GM18861 (cell line): Measurements from ENCODE around the gene ZNF358.

Experiments used
- ATAC-seq: cut with Tn5 transposase; IDR thresholded peaks from one replicate; pipeline ENCODE4 v1.9.1; 2021; ENCODE audit not compliant: unreplicated experiment

ZNF358 gene

DNA sequence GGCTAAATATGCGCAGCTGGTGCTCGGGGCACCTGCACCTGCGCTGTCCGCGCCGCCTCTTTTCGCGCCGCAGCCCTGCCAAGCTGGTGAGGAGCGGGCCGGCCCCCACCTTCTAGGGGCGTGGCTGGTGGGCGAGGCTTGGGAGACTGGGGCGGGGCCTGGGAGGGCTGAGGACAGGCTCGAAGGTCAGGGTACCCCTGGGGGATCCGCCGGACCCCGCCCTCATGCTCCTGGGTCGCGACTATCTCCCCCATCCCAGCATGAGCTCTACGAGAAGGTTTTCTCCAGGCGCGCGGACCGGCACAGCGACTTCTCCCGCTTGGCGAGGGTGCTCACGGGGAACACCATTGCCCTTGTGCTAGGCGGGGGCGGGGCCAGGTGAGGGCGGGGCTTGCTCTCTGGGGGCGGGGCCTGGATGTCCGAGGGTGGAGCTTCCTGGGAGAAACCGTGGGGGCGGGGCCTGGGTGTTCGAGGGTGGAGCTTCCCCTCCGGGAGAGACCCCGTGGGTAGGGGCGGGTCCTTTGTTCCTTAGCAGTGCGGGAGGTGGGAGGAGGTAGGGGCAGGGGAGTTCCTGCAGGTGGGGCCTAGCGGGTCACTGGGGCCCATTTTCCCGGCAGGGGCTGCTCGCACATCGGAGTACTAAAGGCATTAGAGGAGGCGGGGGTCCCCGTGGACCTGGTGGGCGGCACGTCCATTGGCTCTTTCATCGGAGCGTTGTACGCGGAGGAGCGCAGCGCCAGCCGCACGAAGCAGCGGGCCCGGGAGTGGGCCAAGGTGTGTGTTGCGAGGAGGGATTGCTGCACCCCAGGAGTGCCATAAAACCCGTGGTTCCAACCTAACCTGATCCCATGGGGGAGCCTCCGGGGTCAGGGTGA lies 39.3 kb downstream of the ZNF358 start:
- ATAC-seq, result no peak

DNA sequence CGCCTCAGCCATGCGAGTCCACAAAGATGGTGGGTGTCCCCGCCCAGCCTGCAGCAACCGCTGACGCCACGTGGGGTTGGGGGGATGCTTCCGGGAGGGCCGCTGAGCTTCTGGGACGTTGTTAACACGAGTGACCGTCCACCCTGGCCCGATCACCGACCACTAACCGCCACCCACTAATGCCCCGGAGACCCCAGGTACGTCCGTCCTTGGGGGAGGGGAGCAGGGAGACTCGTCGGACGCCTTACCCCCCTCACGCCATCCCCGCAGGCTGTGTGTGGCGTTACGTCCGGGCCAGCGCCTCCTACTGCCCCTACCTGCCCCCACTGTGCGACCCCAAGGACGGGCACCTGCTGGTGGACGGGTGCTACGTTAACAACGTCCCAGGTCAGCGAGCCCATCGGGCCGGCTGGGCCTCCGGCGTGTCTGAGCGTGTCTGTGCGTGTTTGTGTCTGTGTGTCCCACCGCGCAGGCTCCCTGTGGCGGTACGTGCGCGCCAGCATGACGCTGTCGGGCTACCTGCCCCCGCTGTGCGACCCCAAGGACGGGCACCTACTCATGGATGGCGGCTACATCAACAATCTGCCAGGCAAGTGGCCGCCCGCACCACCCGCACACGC lies 40.9 kb downstream of the ZNF358 start:
- no peak for ATAC-seq

DNA sequence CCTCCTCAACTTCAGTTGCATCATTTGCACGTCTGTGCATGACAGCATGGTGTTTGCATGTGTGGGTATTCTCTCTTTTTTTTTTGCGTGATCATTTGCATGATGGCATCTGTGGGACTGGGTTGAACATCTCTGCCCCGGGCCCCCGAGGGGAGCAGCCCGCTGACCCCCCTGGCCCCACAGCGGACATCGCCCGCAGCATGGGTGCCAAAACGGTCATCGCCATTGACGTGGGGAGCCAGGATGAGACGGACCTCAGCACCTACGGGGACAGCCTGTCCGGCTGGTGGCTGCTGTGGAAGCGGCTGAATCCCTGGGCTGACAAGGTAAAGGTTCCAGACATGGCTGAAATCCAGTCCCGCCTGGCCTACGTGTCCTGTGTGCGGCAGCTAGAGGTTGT lies 42.8 kb downstream of the ZNF358 start:
- no peak for ATAC-seq

DNA sequence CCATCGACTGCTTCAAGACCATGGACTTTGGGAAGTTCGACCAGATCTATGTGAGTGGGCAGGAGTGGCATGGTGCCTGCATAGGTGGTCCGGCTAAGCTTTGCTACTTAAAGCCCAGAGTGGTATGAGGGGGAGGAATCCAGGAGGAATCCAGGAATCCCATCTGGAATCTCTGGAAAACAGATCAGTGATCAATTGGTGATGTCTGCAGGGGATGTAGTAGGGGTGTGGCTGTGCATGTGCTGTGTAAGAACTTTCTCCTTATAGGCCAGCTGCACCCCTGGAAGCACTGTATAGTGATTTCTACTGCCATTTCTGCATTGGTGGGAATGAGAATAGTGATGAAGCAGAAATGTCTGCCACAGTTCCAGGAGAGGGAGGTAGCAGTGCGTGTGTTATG lies 43.2 kb downstream of the ZNF358 start:
- ATAC-seq, result no peak

DNA sequence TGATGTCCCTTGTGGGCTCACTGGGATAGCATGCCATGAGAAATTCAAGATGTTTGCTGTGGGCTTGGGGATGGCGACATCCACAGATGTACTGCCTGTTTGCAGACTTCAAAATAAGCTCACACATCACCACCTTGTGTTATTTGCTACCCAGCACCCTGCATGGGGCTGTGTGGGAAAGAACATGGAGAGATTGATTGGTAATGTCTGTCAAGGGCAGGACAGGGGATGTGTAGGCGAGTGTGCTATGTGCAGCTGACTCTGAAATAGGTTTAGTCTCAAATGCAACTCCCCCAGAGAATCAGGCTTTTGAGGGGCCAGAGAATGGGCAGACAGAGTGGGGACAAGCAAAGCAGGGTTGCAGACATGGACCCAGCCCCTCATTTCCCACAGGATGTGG lies 44.4 kb downstream of the ZNF358 start:
- no peak for ATAC-seq

DNA sequence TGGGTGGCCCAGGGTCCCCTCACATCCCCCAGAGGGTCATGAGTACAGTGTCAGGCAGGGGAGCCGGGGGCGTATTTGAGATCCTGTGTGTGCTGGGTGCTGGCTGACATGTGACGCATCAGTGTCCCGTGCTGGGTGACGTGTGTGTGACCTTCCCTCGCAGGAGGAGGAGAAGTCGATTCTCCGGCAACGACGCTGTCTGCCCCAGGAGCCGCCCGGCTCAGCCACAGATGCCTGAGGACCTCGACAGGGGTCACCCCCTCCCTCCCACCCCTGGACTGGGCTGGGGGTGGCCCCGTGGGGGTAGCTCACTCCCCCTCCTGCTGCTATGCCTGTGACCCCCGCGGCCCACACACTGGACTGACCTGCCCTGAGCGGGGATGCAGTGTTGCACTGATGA lies 45.4 kb downstream of the ZNF358 start:
- ATAC-seq, result no peak

DNA sequence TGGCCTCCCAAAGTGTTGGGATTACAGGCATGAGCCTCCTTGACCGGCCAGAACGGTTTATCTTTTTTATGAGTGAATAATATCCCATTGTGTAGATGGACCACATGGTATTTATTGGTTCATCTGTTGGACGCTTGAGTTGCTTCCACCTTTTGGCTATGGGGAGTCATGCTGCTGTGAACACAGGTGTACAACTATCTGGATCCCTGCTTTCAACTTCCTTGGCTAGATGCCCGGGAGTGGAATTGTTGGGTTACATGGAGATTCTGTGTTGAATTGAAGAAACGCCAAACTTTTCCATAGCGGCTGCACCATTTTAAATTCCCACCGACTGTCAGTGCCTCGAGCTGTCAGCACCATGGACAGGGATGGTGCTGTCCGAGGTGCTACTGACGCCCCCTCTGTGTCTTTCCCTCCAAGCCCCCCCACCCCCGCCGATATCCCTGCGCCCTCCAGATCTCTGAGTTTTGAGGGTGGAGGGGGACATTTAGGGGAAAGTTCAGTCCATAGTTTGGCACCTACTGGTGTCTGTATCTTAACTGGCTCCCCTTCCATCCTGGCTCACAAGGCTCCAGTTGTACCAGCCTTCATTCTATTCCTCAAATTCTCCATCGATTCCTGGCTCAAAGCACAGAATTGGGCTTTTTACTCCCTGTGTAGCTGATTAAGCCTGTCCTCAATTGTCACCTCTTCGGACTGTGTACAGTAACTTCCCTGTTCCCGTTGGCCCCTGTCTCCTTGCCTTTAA lies 46.9 kb downstream of the ZNF358 start:
- no peak for ATAC-seq

DNA sequence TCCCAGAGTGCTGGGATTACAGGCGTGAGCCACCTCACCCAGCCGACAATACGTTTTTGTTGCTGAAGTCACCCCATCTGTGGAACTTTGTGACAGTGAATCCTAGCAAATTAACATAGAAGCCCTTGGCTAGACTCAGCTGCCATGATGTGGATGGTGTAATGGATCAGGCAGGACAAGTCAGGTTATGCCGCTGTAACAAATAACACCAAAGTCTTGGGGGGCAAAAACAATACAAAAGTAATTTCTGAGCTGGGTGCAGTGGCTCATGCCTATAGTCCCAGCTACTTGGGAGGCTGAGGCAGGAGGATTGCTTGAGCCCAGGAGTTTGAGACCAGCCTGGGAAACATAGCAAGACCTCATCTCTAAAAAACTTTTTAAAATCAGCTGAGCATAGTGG lies 49.0 kb downstream of the ZNF358 start:
- no peak for ATAC-seq

DNA sequence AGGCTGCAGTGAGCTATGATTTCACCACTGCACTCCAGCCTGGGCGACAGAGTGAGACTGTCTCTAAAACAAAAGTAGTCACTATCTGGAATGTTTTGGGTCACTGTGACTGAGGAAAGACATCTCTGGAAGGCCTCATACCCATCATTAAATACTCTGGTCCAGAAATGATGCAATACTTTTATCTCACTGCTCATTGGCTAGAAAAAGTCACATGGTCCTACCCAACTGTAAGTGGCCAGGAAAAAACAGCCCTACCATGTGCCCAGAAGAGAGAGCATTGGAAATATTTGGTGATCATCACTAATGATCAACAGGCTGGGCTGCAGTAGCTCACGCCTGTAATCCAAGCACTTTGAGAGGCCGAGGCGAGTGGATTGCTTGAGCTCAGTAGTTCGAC lies 49.4 kb downstream of the ZNF358 start:
- ATAC-seq, result no peak
